GM18861 (cell line): ENCODE data around the gene IL9R.
"Not testable (repeated sequence)": the region's sequence is repeated elsewhere in the genome, so short reads cannot be mapped to it uniquely, and the experiment has no call there.

ENCODE experiments used
- ATAC-seq: cut with Tn5 transposase; IDR thresholded peaks from one replicate; pipeline ENCODE4 v1.9.1; 2021; ENCODE audit not compliant: unreplicated experiment

IL9R gene

DNA sequence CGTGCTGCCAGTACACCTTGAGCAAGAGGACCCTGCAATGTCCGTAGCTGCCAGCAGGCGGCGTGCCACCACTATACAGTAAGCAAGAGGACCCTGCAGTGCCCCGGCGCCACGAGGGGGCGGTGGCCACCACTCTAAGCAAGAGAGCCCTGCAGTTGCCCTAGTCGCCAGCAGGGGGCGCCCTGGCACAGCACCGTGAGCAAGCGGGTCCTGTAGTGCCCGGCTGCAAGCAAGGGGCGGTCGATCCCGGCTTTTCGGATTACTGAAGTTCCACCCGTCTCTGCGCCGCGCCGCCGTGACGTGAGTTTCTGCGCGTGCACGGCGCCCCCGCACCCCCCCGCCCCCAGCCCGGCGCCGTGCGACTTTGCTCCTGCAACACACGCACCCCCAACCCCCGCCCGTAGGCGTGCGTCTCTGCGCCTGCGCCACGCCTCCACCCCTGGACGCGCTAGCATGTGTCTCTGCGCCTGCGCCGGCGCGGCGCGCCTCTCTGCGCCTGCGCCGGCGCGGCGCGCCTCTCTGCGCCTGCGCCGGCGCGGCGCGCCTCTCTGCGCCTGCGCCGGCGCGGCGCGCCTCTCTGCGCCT is 31.2 kb downstream of the IL9R start:
- ATAC-seq: not testable (repeated sequence)

DNA sequence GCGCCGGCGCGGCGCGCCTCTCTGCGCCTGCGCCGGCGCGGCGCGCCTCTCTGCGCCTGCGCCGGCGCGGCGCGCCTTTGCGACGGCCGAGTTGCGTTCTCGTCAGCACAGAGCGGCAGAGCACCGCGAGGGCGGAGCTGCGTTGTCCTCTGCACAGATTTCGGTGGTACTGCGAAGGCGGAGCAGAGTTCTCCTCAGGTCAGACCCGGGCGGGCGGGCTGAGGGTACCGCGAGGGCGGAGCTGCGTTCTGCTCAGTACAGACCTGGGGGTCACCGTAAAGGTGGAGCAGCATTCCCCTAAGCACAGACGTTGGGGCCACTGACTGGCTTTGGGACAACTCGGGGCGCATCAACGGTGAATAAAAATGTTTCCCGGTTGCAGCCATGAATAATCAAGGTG is 31.8 kb downstream of the IL9R start:
- ATAC-seq: not testable (repeated sequence)

DNA sequence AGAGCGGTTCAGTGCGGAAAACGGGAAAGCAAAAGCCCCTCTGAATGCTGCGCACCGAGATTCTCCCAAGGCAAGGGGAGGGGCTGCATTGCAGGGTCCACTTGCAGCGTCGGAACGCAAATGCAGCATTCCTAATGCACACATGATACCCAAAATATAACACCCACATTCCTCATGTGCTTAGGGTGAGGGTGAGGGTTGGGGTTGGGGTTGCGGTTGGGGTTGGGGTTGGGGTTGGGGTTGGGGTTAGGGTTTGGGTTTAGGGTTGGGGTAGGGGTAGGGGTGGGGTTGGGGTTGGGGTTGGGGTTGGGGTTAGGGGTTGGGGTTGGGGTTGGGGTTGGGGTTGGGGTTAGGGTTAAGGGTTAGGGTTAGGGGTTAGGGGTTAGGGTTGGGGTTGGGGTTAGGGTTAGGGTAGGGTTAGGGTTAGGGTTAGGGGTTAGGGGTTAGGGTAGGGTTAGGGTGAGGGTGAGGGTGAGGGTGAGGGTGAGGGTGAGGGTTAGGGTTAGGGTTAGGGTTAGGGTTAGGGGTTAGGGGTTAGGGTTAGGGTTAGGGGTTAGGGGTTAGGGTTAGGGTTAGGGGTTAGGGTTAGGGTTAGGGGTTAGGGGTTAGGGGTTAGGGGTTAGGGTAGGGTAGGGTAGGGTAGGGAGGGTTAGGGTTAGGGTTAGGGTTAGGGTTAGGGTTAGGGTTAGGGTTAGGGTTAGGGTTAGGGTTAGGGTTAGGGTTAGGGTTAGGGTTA is 32.4 kb downstream of the IL9R start:
- ATAC-seq: not testable (repeated sequence)

DNA sequence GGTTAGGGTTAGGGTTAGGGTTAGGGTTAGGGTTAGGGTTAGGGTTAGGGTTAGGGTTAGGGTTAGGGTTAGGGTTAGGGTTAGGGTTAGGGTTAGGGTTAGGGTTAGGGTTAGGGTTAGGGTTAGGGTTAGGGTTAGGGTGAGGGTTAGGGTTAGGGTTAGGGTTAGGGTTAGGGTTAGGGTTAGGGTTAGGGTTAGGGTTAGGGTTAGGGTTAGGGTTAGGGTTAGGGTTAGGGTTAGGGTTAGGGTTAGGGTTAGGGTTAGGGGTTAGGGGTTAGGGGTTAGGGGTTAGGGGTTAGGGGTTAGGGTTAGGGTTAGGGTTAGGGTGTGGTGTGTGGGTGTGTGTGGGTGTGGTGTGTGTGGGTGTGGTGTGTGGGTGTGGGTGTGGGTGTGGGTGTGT is 33.0 kb downstream of the IL9R start:
- not testable (repeated sequence) for ATAC-seq
